Erythroblast (primary cell): ENCODE results near the gene MFF.

ENCODE experiments used
- GATA1 ChIP-seq: IDR thresholded peaks from 2 replicates; pipeline ENCODE4 v1.6.1; 2011; ENCODE audit warnings: low read depth, mild to moderate bottlenecking, control low read depth, low read length, moderate library complexity
- POLR2A ChIP-seq: IDR thresholded peaks from 2 replicates; pipeline ENCODE4 v1.6.1; 2011; ENCODE audit warnings: mild to moderate bottlenecking, low read length

- no peak for TF ChIP-seq POLR2A
- TF ChIP-seq GATA1, result no peak
These were observed 32.7 kb upstream of the MFF start for GRCh38 chr2:227292314-227292713.
